HEK293 (cell line): Measurements from ENCODE around the gene HSD3B1.

Experiments used
- CTCF ChIA-PET: fragments of 350-600 bp; formaldehyde crosslinking; extraction: SDS; loops from one replicate; lab custom pipeline; 2021; ENCODE audit warnings: antibody characterized with exemption; lab: Yijun Ruan, JAX
- POLR2A ChIA-PET: fragments of 300-600 bp; formaldehyde crosslinking; extraction: SDS; loops from one replicate; lab custom pipeline; 2020; ENCODE audit warnings: antibody characterized with exemption, inconsistent platforms; lab: Yijun Ruan, JAX
- H3K27ac ChIP-seq: fragments of 200-500 bp; sonication (Bioruptor generic); 2 replicates; pipeline ENCODE4 v1.5.1; 2014; ENCODE audit warnings: low read depth, low read length, control low read depth, inconsistent platforms; ENCODE audit errors: extremely low read depth
- H3K36me3 ChIP-seq, 2 experiments: fragments of 200-500 bp in 1 of 2; sonication (Bioruptor generic) in 1 of 2; 1 replicate in 1 of 2; 2 replicates in 1 of 2; pipeline ENCODE4 v1.5.1; 2014 to 2017; ENCODE audit warnings: inconsistent platforms in 2 of 2, low read length in 2 of 2; ENCODE audit not compliant: control insufficient read depth in 2 of 2, insufficient read depth in 1 of 2
- H3K4me1 ChIP-seq: fragments of 200-500 bp; sonication (Bioruptor generic); 2 replicates; pipeline ENCODE4 v1.5.1; 2014; ENCODE audit warnings: mild to moderate bottlenecking, low read length, inconsistent platforms; ENCODE audit not compliant: control insufficient read depth, insufficient read depth
- H3K4me3 ChIP-seq: 2 replicates; pipeline ENCODE4 v1.5.1; 2011; ENCODE audit warnings: low read depth, mild to moderate bottlenecking, control low read depth, low read length, moderate library complexity
- H3K9me3 ChIP-seq: fragments of 200-500 bp; sonication (Bioruptor generic); 2 replicates; pipeline ENCODE4 v1.5.1; 2014; ENCODE audit warnings: low read depth, low read length, inconsistent platforms; ENCODE audit not compliant: control insufficient read depth, insufficient read depth
- GLI2 ChIP-seq: fragments of 450-650 bp; formaldehyde crosslinking; IDR thresholded peaks from 2 replicates; pipeline ENCODE4; 2017; ENCODE audit warnings: missing biosample characterization, missing genetic modification characterization, low read depth, borderline replicate concordance
- KLF17 ChIP-seq: fragments of 450-650 bp; formaldehyde crosslinking; IDR thresholded peaks from 2 replicates; pipeline ENCODE4 v1.5.1; 2016; ENCODE audit warnings: missing biosample characterization, missing genetic modification characterization
- MZF1 ChIP-seq: fragments of 450-650 bp; formaldehyde crosslinking; IDR thresholded peaks from 2 replicates; pipeline ENCODE4 v1.5.1; 2017; ENCODE audit warnings: missing biosample characterization, missing genetic modification characterization, borderline replicate concordance
- PRDM1 ChIP-seq: fragments of 450-650 bp; formaldehyde crosslinking; IDR thresholded peaks from 2 replicates; pipeline ENCODE4; 2016; ENCODE audit warnings: missing biosample characterization, missing genetic modification characterization
- REST ChIP-seq: fragments of 450-650 bp; formaldehyde crosslinking; IDR thresholded peaks from 2 replicates; pipeline ENCODE4 v1.5.1; 2016; ENCODE audit warnings: missing biosample characterization, missing genetic modification characterization
- YY2 ChIP-seq: fragments of 450-650 bp; formaldehyde crosslinking; IDR thresholded peaks from 2 replicates; pipeline ENCODE4 v1.5.1; 2016; ENCODE audit warnings: missing biosample characterization, missing genetic modification characterization
- ZBTB20 ChIP-seq: fragments of 450-650 bp; formaldehyde crosslinking; IDR thresholded peaks from 2 replicates; pipeline ENCODE4 v1.5.1; 2016; ENCODE audit warnings: missing biosample characterization, missing genetic modification characterization
- ZBTB6 ChIP-seq: fragments of 450-650 bp; formaldehyde crosslinking; IDR thresholded peaks from 2 replicates; pipeline ENCODE4 v1.5.1; 2017; ENCODE audit warnings: missing biosample characterization, missing genetic modification characterization
- ZEB2 ChIP-seq: fragments of 450-650 bp; formaldehyde crosslinking; IDR thresholded peaks from 2 replicates; pipeline ENCODE4 v1.5.1; 2016; ENCODE audit warnings: missing biosample characterization, missing genetic modification characterization
- ZNF184 ChIP-seq: fragments of 450-650 bp; IDR thresholded peaks from 2 replicates; pipeline ENCODE4 v1.5.1; 2018; ENCODE audit warnings: missing biosample characterization, mild to moderate bottlenecking, missing genetic modification characterization
- ZNF202 ChIP-seq: fragments of 450-650 bp; formaldehyde crosslinking; IDR thresholded peaks from 2 replicates; pipeline ENCODE4 v1.5.1; 2016; ENCODE audit warnings: missing biosample characterization, missing genetic modification characterization, borderline replicate concordance
- ZNF214 ChIP-seq: fragments of 450-650 bp; formaldehyde crosslinking; IDR thresholded peaks from 2 replicates; pipeline ENCODE4 v1.5.1; 2017; ENCODE audit warnings: missing biosample characterization, mild to moderate bottlenecking, missing genetic modification characterization, borderline replicate concordance
- ZNF266 ChIP-seq: fragments of 450-650 bp; formaldehyde crosslinking; IDR thresholded peaks from 2 replicates; pipeline ENCODE4 v1.5.1; 2016; ENCODE audit warnings: missing biosample characterization, missing genetic modification characterization, low read depth
- ZNF335 ChIP-seq: fragments of 450-650 bp; formaldehyde crosslinking; conservative IDR thresholded peaks from 2 replicates; pipeline ENCODE4 v1.5.1; 2016; ENCODE audit warnings: missing biosample characterization, missing genetic modification characterization
- ZNF449 ChIP-seq: fragments of 450-650 bp; formaldehyde crosslinking; IDR thresholded peaks from 2 replicates; pipeline ENCODE4 v1.5.1; 2017; ENCODE audit warnings: missing biosample characterization, mild to moderate bottlenecking, missing genetic modification characterization, moderate library complexity
- ZNF488 ChIP-seq: fragments of 450-650 bp; formaldehyde crosslinking; IDR thresholded peaks from 2 replicates; pipeline ENCODE4 v1.5.1; 2016; ENCODE audit warnings: missing biosample characterization, missing genetic modification characterization
- ZNF580 ChIP-seq: fragments of 450-650 bp; formaldehyde crosslinking; IDR thresholded peaks from 2 replicates; pipeline ENCODE4 v1.5.1; 2016; ENCODE audit warnings: missing biosample characterization, missing genetic modification characterization
- ZNF600 ChIP-seq: fragments of 450-650 bp; formaldehyde crosslinking; IDR thresholded peaks from 2 replicates; pipeline ENCODE4 v1.5.1; 2016; ENCODE audit warnings: missing biosample characterization, missing genetic modification characterization
- ZSCAN16 ChIP-seq: fragments of 450-650 bp; formaldehyde crosslinking; IDR thresholded peaks from 2 replicates; pipeline ENCODE4 v1.5.1; 2016; ENCODE audit warnings: missing biosample characterization, missing genetic modification characterization
- ZSCAN23 ChIP-seq: fragments of 450-650 bp; formaldehyde crosslinking; IDR thresholded peaks from 2 replicates; pipeline ENCODE4 v1.5.1; 2016; ENCODE audit warnings: missing biosample characterization, missing genetic modification characterization
- TF ChIP-seq, protein P1 (sequence below): fragments of 450-650 bp; formaldehyde crosslinking; IDR thresholded peaks from 2 replicates; pipeline ENCODE4 v1.5.1; 2016; ENCODE audit warnings: missing biosample characterization, missing genetic modification characterization

HSD3B1 gene

DNA sequence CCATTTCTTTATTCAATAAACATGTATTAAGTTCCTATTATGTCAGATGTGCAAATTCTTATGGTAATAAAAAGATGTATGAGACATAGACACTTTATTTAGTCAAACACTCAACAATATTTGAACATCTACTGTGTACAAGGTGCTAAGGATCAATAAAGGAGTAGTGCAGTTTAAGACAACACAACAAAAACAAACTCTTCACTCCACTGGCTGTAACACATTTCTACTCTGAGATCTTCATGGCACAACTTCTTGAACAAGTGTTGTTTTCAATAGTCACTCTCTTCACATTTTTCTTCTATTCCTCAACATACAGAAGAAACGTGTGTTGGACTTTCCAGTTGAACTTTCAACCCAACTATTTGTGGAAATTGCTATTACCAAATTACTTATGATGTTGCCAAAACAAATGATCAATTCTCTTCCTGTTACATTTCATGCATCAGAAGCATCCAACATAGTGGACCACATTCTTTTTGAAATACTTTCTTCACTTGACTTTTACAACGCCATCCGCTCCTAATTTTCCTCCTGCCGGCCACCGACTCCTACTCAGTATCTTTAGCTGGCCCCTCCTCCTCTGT, 25.4 kb downstream of the HSD3B1 start (continued):
- no peak for TF ChIP-seq MZF1 (tag by site-specific recombination)
- no peak for TF ChIP-seq ZNF600 (tag by site-specific recombination)

DNA sequence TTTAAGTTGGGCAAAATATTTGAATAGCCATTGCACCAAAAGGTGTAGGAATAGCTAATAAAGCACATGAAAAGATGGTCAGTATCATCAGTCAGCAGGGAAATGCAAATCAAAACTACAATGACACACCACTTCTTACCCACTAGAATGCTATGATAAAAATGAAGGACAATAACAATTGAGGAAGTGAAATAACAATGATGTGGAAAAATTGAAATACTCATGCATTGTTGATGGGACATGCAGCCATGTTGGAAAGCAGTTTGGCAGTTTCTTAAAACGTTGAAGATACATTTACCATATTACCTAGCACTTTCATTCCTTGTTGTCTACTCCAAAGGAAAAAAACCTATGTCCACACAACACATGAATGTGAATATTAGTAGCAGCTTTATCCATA, 28.4 kb downstream of the HSD3B1 start:
- ChIA-PET CTCF (interaction anchor here (0.6 to 2.1 kb wide), 2 partner anchors 9 to 15 kb away, joined by 3 to 6 read pairs; no protein-coding TSS in a partner anchor), POLR2A (no interaction called here)
- Histone ChIP-seq H3K27ac (no peak overlapping the region), H3K36me3 (no peaks in the 10 kb centered on the region), H3K4me1 (no peaks in the 10 kb centered on the region), H3K4me3 (no peak overlapping the region), H3K9me3 (no peaks in the 10 kb centered on the region)
- TF ChIP-seq ZBTB6 (tag by site-specific recombination) (no peak), YY2 (tag by site-specific recombination) (no peak), ZNF214 (no peak), ZNF202 (no peak), ZNF449 (tag by site-specific recombination) (no peak), GLI2 (no peak), ZNF184 (tag by site-specific recombination) (no peak), PRDM1 (tag by site-specific recombination) (no peak), ZNF580 (tag by site-specific recombination) (no peak), ZBTB20 (tag by site-specific recombination) (no peak), ZNF266 (no peak)
- TF ChIP-seq, protein P1, sequence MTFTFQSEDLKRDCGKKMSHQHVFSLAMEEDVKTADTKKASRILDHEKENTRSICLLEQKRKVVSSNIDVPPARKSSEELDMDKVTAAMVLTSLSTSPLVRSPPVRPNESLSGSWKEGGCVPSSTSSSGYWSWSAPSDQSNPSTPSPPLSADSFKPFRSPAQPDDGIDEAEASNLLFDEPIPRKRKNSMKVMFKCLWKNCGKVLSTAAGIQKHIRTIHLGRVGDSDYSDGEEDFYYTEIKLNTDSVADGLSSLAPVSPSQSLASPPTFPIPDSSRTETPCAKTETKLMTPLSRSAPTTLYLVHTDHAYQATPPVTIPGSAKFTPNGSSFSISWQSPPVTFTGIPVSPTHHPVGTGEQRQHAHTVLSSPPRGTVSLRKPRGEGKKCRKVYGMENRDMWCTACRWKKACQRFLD (tag by site-specific recombination): no peak

DNA sequence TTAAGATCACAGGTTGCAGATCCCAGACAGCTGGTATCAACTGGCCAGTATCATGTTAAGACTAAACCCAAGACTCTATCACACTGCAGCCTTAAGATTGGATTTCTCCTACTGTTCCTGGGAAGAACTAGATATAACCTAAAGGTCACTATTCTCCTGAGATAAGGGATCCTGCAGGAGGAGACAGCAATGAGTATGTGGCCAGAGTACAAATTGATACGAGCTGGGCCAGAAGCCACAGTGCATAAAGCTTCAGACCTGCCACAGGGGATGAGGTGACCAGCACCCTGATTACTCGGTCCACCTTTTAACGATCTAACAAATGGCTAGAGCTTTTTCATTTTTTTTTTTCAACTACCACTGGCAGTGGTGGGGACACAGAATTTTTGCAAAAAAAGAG, 31.0 kb downstream of the HSD3B1 start:
- ChIA-PET POLR2A (no interaction called here), CTCF (interaction anchor here (0.6 kb wide), 1 partner anchor 85 kb away, joined by 5 read pairs; no protein-coding TSS in a partner anchor)
- Histone ChIP-seq H3K9me3 (no peaks in the 10 kb centered on the region), H3K27ac (no peak overlapping the region), H3K4me3 (no peak overlapping the region), H3K4me1 (no peaks in the 10 kb centered on the region), H3K36me3 (no peaks in the 10 kb centered on the region)
- TF ChIP-seq ZSCAN23 (tag by site-specific recombination) (no peak), PRDM1 (tag by site-specific recombination) (no peak), ZNF335 (tag by site-specific recombination) (no peak), REST (no peak), ZNF488 (tag by site-specific recombination) (no peak), KLF17 (tag by site-specific recombination) (no peak), ZEB2 (no peak), ZSCAN16 (tag by site-specific recombination) (no peak)
